Activated CD8-positive, alpha-beta memory T cell treated with anti-CD3 and anti-CD28 coated beads, Interleukin-2, amount 10 ng/mL, durations not matched to agents 7 days and 5 days (primary cell): ENCODE data around the gene MARCHF9. TPM values are rescaled to one million over a fixed set of nuclear protein-coding genes. Genes with fewer than 3 reads are reported as not detected.

ENCODE experiments used
- ATAC-seq: fragments of 150-1000 bp; cut with Tn5 transposase; one replicate; pipeline ENCODE4 v1.10.0; 2021; ENCODE audit warnings: moderate library complexity
- CTCF ChIA-PET: fragments of 350-600 bp; sonication (Branson Sonifier 250); formaldehyde crosslinking; loops from one replicate; lab custom pipeline; 2021; ENCODE audit warnings: antibody characterized with exemption; lab: Charles Lee
- DNase-seq: peaks from one replicate; pipeline ENCODE4 v3.0.0-alpha.2; 2020
- H3K27ac Mint-ChIP-seq: one replicate; pipeline ENCODE4 v1.8.0; 2021; ENCODE audit warnings: mild to moderate bottlenecking, mixed read lengths
- H3K27me3 Mint-ChIP-seq: one replicate; pipeline ENCODE4 v1.8.0; 2021; ENCODE audit warnings: mixed read lengths
- H3K36me3 Mint-ChIP-seq: one replicate; pipeline ENCODE4 v1.8.0; 2021; ENCODE audit warnings: mild to moderate bottlenecking, mixed read lengths
- H3K4me1 Mint-ChIP-seq: one replicate; pipeline ENCODE4 v1.8.0; 2021; ENCODE audit warnings: mixed read lengths
- H3K4me3 Mint-ChIP-seq: one replicate; pipeline ENCODE4 v1.8.0; 2021; ENCODE audit warnings: mild to moderate bottlenecking, moderate library complexity, mixed read lengths
- H3K9me3 Mint-ChIP-seq: one replicate; pipeline ENCODE4 v1.8.0; 2022; ENCODE audit warnings: low read depth, mixed read lengths
- total RNA-seq, 2 experiments: library from RNA; stranded (reverse); gene quantifications; one replicate each; pipeline ENCODE4 v1.2.3, GENCODE V29; 2021

The MARCHF9 gene
- total RNA-seq, 2 experiments from 2014 or later, result 21.0 to 24.9 TPM

GRCh38 chr12:57744777-57745484 is 10.0 kb upstream of the MARCHF9 start, which contains the start of gene TSPAN31:
TSS of gene TSPAN31 (plus strand) at chr12:57745039. CDS start at chr12:57745155, 116 bp downstream.
- peak within 1 kb of the TSS; percentile 95 for H3K27ac Mint-ChIP-seq
- peak within 1 kb of the TSS; percentile 85 for H3K4me3 Mint-ChIP-seq
- H3K36me3 Mint-ChIP-seq, result peaks cover 15% of the 10 kb centered on the region
- ATAC-seq (peak; percentile 83), DNase-seq (peak; percentile 98)
- H3K9me3 Mint-ChIP-seq, result no peaks in the 10 kb centered on the region
- no peaks in the 10 kb centered on the region for H3K27me3 Mint-ChIP-seq
- CTCF ChIA-PET, result interaction anchor here (1.2 to 2.2 kb wide), 6 partner anchors 9 to 281 kb away, joined by 3 to 17 read pairs (median 6); no protein-coding TSS in a partner anchor
- peaks cover 49% of the 10 kb centered on the region for H3K4me1 Mint-ChIP-seq

- no peak for DNase-seq
- peaks cover 50% of the 10 kb centered on the region for H3K4me1 Mint-ChIP-seq
- H3K9me3 Mint-ChIP-seq, result no peaks in the 10 kb centered on the region
- no peaks in the 10 kb centered on the region for H3K27me3 Mint-ChIP-seq
- ATAC-seq, result no peak
- peak overlapping the region; percentile 85 for H3K4me3 Mint-ChIP-seq
- CTCF ChIA-PET, result interaction anchor here (1.2 to 2.2 kb wide), 4 partner anchors 11 to 282 kb away, joined by 3 to 17 read pairs (median 6); no protein-coding TSS in a partner anchor
- H3K36me3 Mint-ChIP-seq, result peaks cover 20% of the 10 kb centered on the region
- H3K27ac Mint-ChIP-seq, result peak overlapping the region; percentile 95
These were observed 9.4 kb upstream of the MARCHF9 start for GRCh38 chr12:57745485-57745881.

GRCh38 chr12:57746025-57746424 is 8.9 kb upstream of the MARCHF9 start:
- CTCF ChIA-PET, result interaction anchor here (2.0 to 2.2 kb wide), 2 partner anchors 11 to 15 kb away, joined by 6 to 17 read pairs; no protein-coding TSS in a partner anchor
- Mint-ChIP-seq H3K4me1 (peaks cover 50% of the 10 kb centered on the region), H3K36me3 (peaks cover 25% of the 10 kb centered on the region), H3K9me3 (no peaks in the 10 kb centered on the region), H3K27me3 (no peaks in the 10 kb centered on the region), H3K4me3 (peak overlapping the region; percentile 85), H3K27ac (peak overlapping the region; percentile 95)
- DNase-seq, result no peak
- ATAC-seq, result no peak

GRCh38 chr12:57749061-57749460 is 5.8 kb upstream of the MARCHF9 start:
- Mint-ChIP-seq H3K36me3 (peaks cover 30% of the 10 kb centered on the region), H3K4me3 (no peak overlapping the region), H3K9me3 (no peaks in the 10 kb centered on the region), H3K27me3 (no peaks in the 10 kb centered on the region), H3K4me1 (peaks cover 58% of the 10 kb centered on the region), H3K27ac (no peak overlapping the region)
- ATAC-seq (no peak), DNase-seq (no peak)
- CTCF ChIA-PET, result interaction anchor here (1.8 to 2.4 kb wide), 2 partner anchors 8 to 10 kb away, joined by 5 to 8 read pairs; no protein-coding TSS in a partner anchor

- ATAC-seq (no peak), DNase-seq (no peak)
- Mint-ChIP-seq H3K36me3 (peaks cover 31% of the 10 kb centered on the region), H3K4me1 (peaks cover 51% of the 10 kb centered on the region), H3K27me3 (no peaks in the 10 kb centered on the region), H3K27ac (peak overlapping the region; percentile 87), H3K9me3 (no peaks in the 10 kb centered on the region), H3K4me3 (peak overlapping the region; percentile 93)
- CTCF ChIA-PET, result interaction anchor here (1.4 to 2.4 kb wide), 2 partner anchors 9 kb away, joined by 5 to 8 read pairs; no protein-coding TSS in a partner anchor
These were observed 4.1 kb upstream of the MARCHF9 start for GRCh38 chr12:57750561-57751431.

GRCh38 chr12:57751432-57751787 is 3.5 kb upstream of the MARCHF9 start:
- CTCF ChIA-PET, result interaction anchor here (1.2 kb wide), 1 partner anchor 32 kb away, joined by 3 read pairs; no protein-coding TSS in a partner anchor
- Mint-ChIP-seq H3K27me3 (no peaks in the 10 kb centered on the region), H3K36me3 (peaks cover 31% of the 10 kb centered on the region), H3K9me3 (no peaks in the 10 kb centered on the region), H3K27ac (peak overlapping the region; percentile 87), H3K4me3 (peak overlapping the region; percentile 93), H3K4me1 (peaks cover 49% of the 10 kb centered on the region)
- DNase-seq (no peak), ATAC-seq (no peak)

- peaks cover 32% of the 10 kb centered on the region for H3K36me3 Mint-ChIP-seq
- DNase-seq, result peak; percentile 100
- H3K4me1 Mint-ChIP-seq, result peaks cover 54% of the 10 kb centered on the region
- peak within 1 kb of the TSS; percentile 93 for H3K4me3 Mint-ChIP-seq
- H3K9me3 Mint-ChIP-seq, result no peaks in the 10 kb centered on the region
- peak; percentile 79 for ATAC-seq
- CTCF ChIA-PET, result interaction anchor here (0.9 to 1.2 kb wide), 2 partner anchors 28 to 31 kb away, joined by 3 read pairs; no protein-coding TSS in a partner anchor
- H3K27ac Mint-ChIP-seq, result peak within 1 kb of the TSS; percentile 87
- H3K27me3 Mint-ChIP-seq, result no peaks in the 10 kb centered on the region
These were observed 2.9 kb upstream of the MARCHF9 start, which contains the start of gene CDK4 for GRCh38 chr12:57751788-57752667. TSS of gene CDK4 (minus strand) at chr12:57752310. CDS start at chr12:57751717, 593 bp downstream.

GRCh38 chr12:57752668-57753000 is 2.3 kb upstream of the MARCHF9 start:
- DNase-seq (no peak), ATAC-seq (no peak)
- H3K27me3 Mint-ChIP-seq, result no peaks in the 10 kb centered on the region
- no peaks in the 10 kb centered on the region for H3K9me3 Mint-ChIP-seq
- H3K27ac Mint-ChIP-seq, result peak overlapping the region; percentile 87
- H3K4me3 Mint-ChIP-seq, result peak overlapping the region; percentile 93
- CTCF ChIA-PET, result interaction anchor here (0.9 to 1.2 kb wide), 2 partner anchors 27 to 31 kb away, joined by 3 read pairs; no protein-coding TSS in a partner anchor
- peaks cover 55% of the 10 kb centered on the region for H3K4me1 Mint-ChIP-seq
- peaks cover 28% of the 10 kb centered on the region for H3K36me3 Mint-ChIP-seq

GRCh38 chr12:57753756-57754337 is 1.1 kb upstream of the MARCHF9 start:
- DNase-seq (no peak), ATAC-seq (no peak)
- peaks cover 55% of the 10 kb centered on the region for H3K4me1 Mint-ChIP-seq
- H3K36me3 Mint-ChIP-seq, result peaks cover 29% of the 10 kb centered on the region
- CTCF ChIA-PET, result interaction anchor here (1.1 to 3.5 kb wide), 4 partner anchors 9 to 150 kb away, joined by 4 to 37 read pairs (median 8); partner anchors contain the start of gene TSPAN31
- H3K27ac Mint-ChIP-seq, result peak overlapping the region; percentile 81
- H3K4me3 Mint-ChIP-seq, result peak overlapping the region; percentile 82
- H3K9me3 Mint-ChIP-seq, result no peaks in the 10 kb centered on the region
- H3K27me3 Mint-ChIP-seq, result no peaks in the 10 kb centered on the region

- Mint-ChIP-seq H3K36me3 (peaks cover 24% of the 10 kb centered on the region), H3K4me1 (peaks cover 55% of the 10 kb centered on the region), H3K27me3 (no peaks in the 10 kb centered on the region), H3K9me3 (no peaks in the 10 kb centered on the region), H3K27ac (no peak overlapping the region), H3K4me3 (no peak overlapping the region)
- DNase-seq (no peak), ATAC-seq (no peak)
- CTCF ChIA-PET, result interaction anchor here (1.5 to 3.5 kb wide), 4 partner anchors 8 to 149 kb away, joined by 5 to 48 read pairs (median 24); partner anchors contain the start of gene CYP27B1
These were observed 221 bp downstream of the MARCHF9 start for GRCh38 chr12:57755194-57755453.

GRCh38 chr12:57755454-57756372 is 810 bp downstream of the MARCHF9 start:
- ATAC-seq (no peak), DNase-seq (no peak)
- Mint-ChIP-seq H3K36me3 (peaks cover 18% of the 10 kb centered on the region), H3K9me3 (no peaks in the 10 kb centered on the region), H3K4me3 (peak overlapping the region; percentile 71), H3K27ac (peak overlapping the region; percentile 75), H3K27me3 (no peaks in the 10 kb centered on the region), H3K4me1 (peaks cover 50% of the 10 kb centered on the region)
- CTCF ChIA-PET, result interaction anchor here (1.0 to 3.5 kb wide), 21 partner anchors 7 to 326 kb away, joined by 3 to 48 read pairs (median 6); partner anchors contain the start of genes CYP27B1, EEF1AKMT3, GLI1 and METTL1
